SK-N-SH treated with all-trans-retinoic acid at 6 μM for 48 hours (cell line): ENCODE results near the gene UQCRH.

Experiments
- ARNTL ChIP-seq: fragments of 450-650 bp; formaldehyde crosslinking; IDR thresholded peaks from 2 replicates; pipeline ENCODE4 v1.5.0; 2020; ENCODE audit warnings: low read depth, mild to moderate bottlenecking, moderate library complexity, borderline replicate concordance
- BACH2 ChIP-seq: fragments of 250-450 bp; sonication (Bioruptor Pico); IDR thresholded peaks from 2 replicates; pipeline ENCODE4 v1.9.0; 2021; ENCODE audit warnings: mild to moderate bottlenecking, borderline replicate concordance
- ISL1 ChIP-seq: fragments of 250-450 bp; sonication (Bioruptor Pico); IDR thresholded peaks from 2 replicates; pipeline ENCODE4 v2.1.2; 2022; ENCODE audit warnings: mild to moderate bottlenecking, moderate library complexity
- OSR1 ChIP-seq: fragments of 250-450 bp; sonication (Bioruptor Pico); IDR thresholded peaks from 2 replicates; pipeline ENCODE4 v1.8.0; 2022; ENCODE audit warnings: moderate library complexity, mild to moderate bottlenecking, inconsistent platforms
- PATZ1 ChIP-seq: fragments of 250-450 bp; sonication (Bioruptor Pico); IDR thresholded peaks from 2 replicates; pipeline ENCODE4 v1.8.0; 2020; ENCODE audit warnings: mild to moderate bottlenecking, moderate library complexity, borderline replicate concordance
- PPARA ChIP-seq: fragments of 250-450 bp; sonication (Bioruptor Pico); IDR thresholded peaks from 2 replicates; pipeline ENCODE4 v1.5.0; 2020; ENCODE audit warnings: mild to moderate bottlenecking, borderline replicate concordance
- TCF4 ChIP-seq: fragments of 250-450 bp; sonication (Bioruptor Pico); IDR thresholded peaks from 2 replicates; pipeline ENCODE4 v1.8.0; 2021; ENCODE audit warnings: mild to moderate bottlenecking, moderate library complexity, borderline replicate concordance
- ZFP3 ChIP-seq: fragments of 250-450 bp; sonication (Bioruptor Pico); IDR thresholded peaks from 2 replicates; pipeline ENCODE4 v1.5.0; 2020; ENCODE audit warnings: mild to moderate bottlenecking, moderate library complexity
- ZFP30 ChIP-seq: fragments of 450-650 bp; formaldehyde crosslinking; IDR thresholded peaks from 2 replicates; pipeline ENCODE4 v1.5.0; 2022; ENCODE audit warnings: mild to moderate bottlenecking, moderate library complexity
- ZNF8 ChIP-seq: fragments of 450-650 bp; formaldehyde crosslinking; IDR thresholded peaks from 2 replicates; pipeline ENCODE4 v1.5.0; 2020; ENCODE audit warnings: mild to moderate bottlenecking, moderate library complexity
- TF ChIP-seq, protein P1 (sequence below): fragments of 250-450 bp; sonication (Bioruptor Pico); IDR thresholded peaks from 2 replicates; pipeline ENCODE4 v1.5.1; 2021; ENCODE audit warnings: mild to moderate bottlenecking, moderate library complexity
- TF ChIP-seq, protein P2 (sequence below): fragments of 250-450 bp; sonication (Bioruptor Pico); IDR thresholded peaks from 2 replicates; pipeline ENCODE4 v1.5.0; 2020; ENCODE audit warnings: mild to moderate bottlenecking, moderate library complexity

DNA sequence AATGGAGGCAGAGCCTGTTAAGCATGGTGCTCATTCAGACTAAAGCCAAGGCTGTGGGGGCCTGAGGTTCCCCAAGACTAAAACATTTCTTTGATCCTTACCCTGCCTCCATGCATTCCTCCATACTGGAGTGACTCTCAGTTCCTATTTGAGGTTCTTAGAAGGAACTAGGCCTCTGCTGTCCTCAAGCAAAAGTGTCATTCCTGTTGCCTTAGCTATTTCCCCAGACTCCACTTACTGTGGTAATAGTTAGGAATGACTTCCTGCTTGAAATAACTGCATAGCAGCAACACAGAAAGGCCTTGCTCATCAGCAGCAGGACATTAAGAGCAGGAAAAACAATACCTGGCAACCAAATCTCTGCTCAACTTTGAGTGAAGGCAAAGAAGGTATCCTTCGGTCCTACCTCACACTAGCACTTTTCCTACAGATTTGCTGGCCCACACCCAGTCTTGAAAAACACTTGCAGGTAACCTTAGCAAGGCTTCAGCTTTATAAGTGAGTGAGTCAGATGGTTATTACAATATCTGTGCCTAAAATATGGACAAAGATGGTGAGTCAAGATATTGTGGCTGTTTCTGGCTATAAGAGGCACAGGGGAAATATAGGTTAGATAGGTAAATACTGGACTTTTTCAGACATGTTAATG lies 14.9 kb upstream of the UQCRH start:
- TF ChIP-seq ZNF8 (no peak), ZFP3 (CRISPR knock-in tag) (no peak), ISL1 (CRISPR knock-in tag) (no peak), PATZ1 (CRISPR knock-in tag) (no peak), ZFP30 (CRISPR knock-in tag) (no peak), TCF4 (no peak), BACH2 (CRISPR knock-in tag) (no peak), ARNTL (no peak), OSR1 (no peak), PPARA (CRISPR knock-in tag) (no peak)
- TF ChIP-seq, protein P1, sequence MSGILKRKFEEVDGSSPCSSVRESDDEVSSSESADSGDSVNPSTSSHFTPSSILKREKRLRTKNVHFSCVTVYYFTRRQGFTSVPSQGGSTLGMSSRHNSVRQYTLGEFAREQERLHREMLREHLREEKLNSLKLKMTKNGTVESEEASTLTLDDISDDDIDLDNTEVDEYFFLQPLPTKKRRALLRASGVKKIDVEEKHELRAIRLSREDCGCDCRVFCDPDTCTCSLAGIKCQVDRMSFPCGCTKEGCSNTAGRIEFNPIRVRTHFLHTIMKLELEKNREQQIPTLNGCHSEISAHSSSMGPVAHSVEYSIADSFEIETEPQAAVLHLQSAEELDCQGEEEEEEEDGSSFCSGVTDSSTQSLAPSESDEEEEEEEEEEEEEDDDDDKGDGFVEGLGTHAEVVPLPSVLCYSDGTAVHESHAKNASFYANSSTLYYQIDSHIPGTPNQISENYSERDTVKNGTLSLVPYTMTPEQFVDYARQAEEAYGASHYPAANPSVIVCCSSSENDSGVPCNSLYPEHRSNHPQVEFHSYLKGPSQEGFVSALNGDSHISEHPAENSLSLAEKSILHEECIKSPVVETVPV, result no peak
- TF ChIP-seq, protein P2, sequence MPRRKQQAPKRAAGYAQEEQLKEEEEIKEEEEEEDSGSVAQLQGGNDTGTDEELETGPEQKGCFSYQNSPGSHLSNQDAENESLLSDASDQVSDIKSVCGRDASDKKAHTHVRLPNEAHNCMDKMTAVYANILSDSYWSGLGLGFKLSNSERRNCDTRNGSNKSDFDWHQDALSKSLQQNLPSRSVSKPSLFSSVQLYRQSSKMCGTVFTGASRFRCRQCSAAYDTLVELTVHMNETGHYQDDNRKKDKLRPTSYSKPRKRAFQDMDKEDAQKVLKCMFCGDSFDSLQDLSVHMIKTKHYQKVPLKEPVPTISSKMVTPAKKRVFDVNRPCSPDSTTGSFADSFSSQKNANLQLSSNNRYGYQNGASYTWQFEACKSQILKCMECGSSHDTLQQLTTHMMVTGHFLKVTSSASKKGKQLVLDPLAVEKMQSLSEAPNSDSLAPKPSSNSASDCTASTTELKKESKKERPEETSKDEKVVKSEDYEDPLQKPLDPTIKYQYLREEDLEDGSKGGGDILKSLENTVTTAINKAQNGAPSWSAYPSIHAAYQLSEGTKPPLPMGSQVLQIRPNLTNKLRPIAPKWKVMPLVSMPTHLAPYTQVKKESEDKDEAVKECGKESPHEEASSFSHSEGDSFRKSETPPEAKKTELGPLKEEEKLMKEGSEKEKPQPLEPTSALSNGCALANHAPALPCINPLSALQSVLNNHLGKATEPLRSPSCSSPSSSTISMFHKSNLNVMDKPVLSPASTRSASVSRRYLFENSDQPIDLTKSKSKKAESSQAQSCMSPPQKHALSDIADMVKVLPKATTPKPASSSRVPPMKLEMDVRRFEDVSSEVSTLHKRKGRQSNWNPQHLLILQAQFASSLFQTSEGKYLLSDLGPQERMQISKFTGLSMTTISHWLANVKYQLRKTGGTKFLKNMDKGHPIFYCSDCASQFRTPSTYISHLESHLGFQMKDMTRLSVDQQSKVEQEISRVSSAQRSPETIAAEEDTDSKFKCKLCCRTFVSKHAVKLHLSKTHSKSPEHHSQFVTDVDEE, result no peak
